Fibroblast of mammary gland (primary cell): ENCODE measurements around the gene RTKN2.

ENCODE experiments used
- DNase-seq: peaks from one replicate; pipeline ENCODE4 v3.0.0-alpha.2; 2010; ENCODE audit warnings: low read depth
- H3K4me3 ChIP-seq: 2 replicates; pipeline ENCODE4 v1.5.1; 2011; ENCODE audit warnings: low read depth, mild to moderate bottlenecking, low read length, moderate library complexity; ENCODE audit not compliant: control insufficient read depth
- TF ChIP-seq, protein P1 (sequence below): conservative IDR thresholded peaks from 2 replicates; pipeline ENCODE4 v1.5.1; 2011; ENCODE audit warnings: low read depth, low read length, inconsistent platforms; ENCODE audit not compliant: control insufficient read depth, insufficient read depth

The RTKN2 gene

DNA sequence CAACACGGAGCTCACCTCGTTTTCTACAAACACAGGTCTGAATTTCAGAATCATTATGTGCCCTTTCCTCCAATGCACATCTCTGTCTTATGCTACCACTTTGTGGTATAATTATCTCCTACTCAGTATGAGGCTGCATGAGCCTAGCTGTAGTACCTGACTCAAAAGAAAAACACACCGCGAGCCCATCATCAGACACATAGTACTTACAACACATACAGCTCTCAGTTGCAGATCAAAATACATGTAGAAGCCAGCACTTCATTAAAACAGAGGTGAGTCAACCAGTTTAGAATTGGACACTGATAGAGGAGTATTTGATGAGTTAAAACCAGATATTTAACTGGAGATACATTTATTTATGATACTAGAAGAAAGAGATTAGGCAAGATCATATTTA is 1.4 kb upstream of the RTKN2 start:
- TF ChIP-seq, protein P1, sequence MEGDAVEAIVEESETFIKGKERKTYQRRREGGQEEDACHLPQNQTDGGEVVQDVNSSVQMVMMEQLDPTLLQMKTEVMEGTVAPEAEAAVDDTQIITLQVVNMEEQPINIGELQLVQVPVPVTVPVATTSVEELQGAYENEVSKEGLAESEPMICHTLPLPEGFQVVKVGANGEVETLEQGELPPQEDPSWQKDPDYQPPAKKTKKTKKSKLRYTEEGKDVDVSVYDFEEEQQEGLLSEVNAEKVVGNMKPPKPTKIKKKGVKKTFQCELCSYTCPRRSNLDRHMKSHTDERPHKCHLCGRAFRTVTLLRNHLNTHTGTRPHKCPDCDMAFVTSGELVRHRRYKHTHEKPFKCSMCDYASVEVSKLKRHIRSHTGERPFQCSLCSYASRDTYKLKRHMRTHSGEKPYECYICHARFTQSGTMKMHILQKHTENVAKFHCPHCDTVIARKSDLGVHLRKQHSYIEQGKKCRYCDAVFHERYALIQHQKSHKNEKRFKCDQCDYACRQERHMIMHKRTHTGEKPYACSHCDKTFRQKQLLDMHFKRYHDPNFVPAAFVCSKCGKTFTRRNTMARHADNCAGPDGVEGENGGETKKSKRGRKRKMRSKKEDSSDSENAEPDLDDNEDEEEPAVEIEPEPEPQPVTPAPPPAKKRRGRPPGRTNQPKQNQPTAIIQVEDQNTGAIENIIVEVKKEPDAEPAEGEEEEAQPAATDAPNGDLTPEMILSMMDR, result no peak
- peak; percentile 10 for DNase-seq
- no peak overlapping the region for H3K4me3 ChIP-seq

DNA sequence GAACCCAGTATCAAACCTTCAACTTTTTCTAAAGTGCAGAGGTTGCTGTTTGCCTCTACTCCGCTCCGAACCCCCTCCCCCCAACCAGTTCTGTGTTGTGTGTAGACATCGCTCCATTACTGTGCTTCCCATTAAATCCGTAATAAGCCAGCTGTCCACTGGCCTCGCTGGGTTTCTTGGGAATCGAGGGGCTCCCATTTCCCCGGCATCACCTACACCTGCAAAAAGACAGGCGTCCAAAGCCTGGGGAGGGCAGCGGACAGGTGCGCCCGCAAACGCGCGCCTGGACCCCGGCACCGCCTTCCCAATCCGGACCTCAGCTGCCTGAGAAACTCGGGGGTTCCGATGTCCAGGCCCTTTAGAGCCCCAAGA is 631 bp downstream of the RTKN2 start:
- H3K4me3 ChIP-seq, result peak overlapping the region; percentile 60
- TF ChIP-seq, protein P1, result no peak
- no peak for DNase-seq

DNA sequence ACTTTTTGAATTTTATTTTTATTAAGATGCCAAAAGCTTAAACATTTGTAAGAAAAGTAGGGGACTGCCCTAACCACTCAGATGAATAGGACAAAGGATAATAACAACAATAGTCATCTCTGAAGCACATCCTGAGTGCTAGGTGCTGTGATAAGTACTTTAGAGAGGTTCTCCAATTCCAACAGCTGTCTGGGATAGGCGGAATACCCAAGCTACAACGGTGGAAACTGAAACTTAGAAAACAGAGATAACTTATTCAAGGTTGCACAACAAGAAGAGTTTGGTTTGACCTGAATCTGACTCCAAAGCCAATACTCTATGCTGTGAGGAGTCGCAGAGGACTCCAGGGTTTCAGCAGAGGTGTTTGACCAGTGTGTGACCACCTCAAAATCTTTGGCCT is 2.0 kb downstream of the RTKN2 start:
- H3K4me3 ChIP-seq, result no peak overlapping the region
- DNase-seq, result no peak
- TF ChIP-seq, protein P1, result no peak

DNA sequence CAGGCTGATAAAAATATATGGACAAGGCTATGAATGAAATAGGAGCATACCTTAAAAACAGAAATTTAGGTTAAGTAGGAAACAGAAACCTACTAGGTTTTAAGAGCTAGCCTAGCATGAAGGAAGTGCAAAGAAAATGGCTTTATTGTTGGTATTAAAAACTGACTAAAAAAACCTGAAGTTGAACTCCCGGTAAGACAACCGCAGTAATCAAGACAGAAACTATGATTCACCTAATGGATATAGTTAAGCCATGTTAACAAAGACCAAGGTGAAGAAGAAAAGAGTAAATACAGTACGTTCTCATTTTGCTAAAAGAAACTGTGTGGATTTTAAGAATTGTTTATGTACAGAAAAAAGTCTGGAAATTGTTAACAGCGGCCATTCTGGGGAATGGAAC is 2.5 kb downstream of the RTKN2 start:
- TF ChIP-seq, protein P1, result no peak
- no peak overlapping the region for H3K4me3 ChIP-seq
- DNase-seq, result no peak

DNA sequence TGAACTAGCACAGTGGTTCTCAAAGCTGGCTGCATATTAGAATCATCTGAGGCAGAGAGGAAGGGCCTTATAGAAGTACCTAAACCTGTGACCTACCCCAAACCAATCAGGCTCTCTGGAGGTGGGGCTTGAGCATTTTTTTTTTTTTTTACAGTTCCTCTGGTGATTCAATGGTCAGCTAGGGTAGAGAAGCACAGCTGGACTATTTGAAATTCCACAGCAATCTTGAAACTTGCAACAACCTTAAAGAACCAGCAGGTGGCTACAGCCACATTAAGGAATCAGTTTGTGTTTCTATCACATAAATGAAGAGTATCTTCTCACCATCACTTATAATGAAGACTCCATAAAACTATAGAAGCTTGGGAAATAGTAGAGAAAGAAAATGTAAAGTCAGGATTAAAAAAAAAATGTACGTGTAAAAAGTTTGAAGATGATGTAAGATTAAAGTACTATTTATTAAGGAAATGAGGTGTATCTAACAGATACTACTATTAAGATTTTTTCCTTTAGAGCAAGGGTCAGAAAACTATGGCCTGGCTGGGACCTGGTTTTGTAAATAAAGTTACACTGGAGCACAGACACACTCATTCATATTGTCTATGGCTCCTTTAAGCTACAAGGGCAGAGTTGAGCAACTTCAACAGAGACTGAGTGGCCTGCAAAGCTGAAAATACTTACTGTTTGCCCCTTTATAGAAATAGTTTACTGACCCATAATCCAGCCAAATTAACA is 3.8 kb downstream of the RTKN2 start:
- DNase-seq, result peak; percentile 91
- TF ChIP-seq, protein P1, result peak; percentile 78
- H3K4me3 ChIP-seq, result no peak overlapping the region

DNA sequence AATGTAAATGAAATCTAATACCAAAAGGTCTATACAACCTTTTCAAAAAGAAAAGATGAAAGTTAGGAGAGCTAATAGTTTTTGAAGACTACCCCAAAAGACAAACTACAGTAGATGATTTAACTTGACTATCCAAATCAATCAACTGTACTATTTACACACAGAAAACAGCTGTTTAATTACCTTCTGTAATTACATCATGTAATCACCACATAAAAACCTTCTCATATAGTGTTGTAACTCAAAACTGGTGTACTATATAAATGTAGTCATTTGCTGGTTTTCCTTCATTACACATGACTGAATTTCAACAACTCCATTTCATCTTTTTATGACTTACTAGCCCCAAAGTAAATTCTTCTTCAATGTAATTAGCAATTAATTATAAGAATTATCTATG is 4.5 kb downstream of the RTKN2 start:
- DNase-seq, result no peak
- no peak overlapping the region for H3K4me3 ChIP-seq
- TF ChIP-seq, protein P1, result no peak

DNA sequence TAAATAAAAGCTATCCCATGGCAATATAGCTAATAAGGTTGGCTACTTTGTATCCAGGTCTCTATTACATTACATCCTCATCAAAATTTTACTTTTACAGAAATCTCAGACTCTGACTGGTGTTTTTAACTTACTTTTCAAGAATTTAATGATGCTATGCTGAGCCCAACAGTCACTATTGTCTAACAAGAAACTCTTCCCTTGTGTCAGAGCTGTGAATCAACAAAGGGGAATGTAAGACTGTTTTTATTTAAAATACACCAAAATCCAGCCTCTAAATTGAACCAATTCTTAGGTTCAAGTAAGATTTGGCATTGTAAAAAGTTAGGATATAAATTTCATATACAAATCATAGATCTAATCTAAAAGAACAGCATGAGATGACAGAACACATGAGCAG is 7.0 kb downstream of the RTKN2 start:
- H3K4me3 ChIP-seq, result no peak overlapping the region
- TF ChIP-seq, protein P1, result no peak
- peak; percentile 21 for DNase-seq
